ENCODE measurements around the gene BEAN1.
"Not testable (repeated sequence)": the region's sequence is repeated elsewhere in the genome, so short reads cannot be mapped to it uniquely, and the experiment has no call there.

BEAN1 gene

DNA sequence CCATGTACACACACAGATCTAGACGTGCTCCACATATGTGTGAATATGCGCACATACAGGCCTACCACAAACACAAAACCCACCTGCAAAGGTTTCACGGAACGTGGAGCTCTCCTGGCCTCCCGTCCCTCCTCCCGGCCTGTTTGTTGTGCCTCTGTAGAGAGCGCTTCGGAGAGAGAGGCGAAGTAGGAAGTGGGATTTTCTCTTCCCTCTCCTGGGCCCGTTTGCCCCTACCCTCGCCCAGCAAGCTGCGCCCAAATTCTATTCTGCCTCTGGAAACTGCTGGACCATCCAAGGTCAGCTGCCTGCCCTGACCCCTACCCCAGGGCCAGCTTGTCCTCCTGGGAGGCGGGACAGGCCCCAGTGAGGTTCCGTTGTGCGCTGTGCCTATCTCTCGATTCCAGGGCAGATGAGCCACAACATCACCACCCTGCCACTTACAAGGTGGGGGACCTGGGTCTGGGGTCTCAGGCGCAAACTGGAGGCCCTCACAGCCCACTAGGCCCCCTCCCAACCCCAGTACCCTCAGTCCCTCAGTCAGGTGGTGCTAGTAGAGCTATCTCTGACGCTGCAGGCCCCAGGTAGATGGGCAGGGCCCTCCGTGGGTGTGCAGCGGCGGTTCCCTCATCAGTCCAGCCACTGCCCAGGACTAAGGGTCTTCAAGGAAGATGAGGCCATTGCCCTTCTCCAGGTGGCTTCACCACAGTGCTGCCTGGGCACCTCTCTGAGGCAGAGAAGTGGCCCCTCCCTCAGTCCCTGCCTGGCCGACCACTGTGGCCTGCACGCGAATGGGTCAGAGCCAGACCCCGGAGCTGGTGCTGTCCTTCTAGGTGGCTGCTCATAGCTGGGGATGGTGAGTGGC, 54.2 kb downstream of the BEAN1 start:
- FAIRE-seq (no peak), DNase-seq (ENCODE audit: insufficient read length, low spot score) (no peak)

DNA sequence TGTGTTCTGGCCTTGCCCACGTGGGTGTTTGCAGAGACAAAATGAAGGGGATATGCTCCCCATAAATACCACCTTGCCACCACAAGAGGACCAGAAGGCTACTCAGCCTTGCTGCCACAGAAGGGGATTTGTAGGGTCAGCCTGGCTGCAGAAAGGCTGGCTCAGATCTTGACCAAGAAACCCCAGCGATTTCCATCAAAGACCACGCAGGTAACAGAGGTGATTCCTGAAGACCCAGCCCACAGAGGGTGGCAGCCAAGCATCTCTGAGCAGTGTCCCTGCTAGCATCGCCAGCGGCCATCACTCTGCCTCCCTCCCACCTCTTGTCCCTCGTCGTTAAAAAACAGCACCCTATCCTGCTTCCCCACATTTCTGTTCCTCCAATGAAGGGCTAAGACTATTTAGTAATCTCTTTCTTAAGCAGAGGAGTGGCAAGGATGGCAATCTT, 54.9 kb downstream of the BEAN1 start:
- no peak for FAIRE-seq

DNA sequence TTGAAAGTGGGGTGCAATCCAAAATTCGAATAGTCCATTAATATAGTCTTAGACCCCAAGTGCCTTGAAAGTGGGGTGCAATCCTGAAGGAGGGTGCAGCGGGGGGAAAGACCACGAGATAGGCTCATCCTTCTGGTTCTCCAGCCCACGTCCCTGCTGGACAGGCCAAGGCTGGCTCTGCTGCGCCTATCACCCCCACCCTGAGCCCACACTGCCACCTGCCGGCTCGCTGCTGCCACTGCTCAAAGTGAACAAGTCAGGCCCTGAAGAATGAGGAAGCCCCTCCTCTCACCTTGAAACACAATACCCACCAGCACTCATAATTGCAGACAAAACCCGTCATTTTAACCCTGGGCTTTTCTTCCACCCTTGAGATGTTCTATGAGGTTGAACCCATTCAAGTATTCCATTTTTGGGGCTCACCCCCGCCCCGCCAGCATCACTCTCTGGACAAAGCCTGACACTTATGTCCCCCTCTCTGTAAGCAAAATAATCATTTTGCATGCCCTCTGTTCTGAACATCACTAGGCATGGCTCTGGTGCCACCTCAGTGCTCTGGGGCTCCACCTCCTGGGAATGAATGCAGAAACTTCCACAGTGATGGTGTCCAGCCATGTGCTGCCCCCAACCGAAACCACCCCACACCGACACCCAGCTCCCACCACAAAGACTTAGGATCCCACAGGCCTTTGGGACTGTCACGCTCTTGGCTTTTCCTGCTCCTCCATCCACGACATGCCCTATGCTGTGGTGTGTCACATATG, 56.8 kb downstream of the BEAN1 start:
- FAIRE-seq (peak; percentile 96), DNase-seq (ENCODE audit: insufficient read length, low spot score) (peak; percentile 87)

More for the DNA sequence above, 54.9 kb downstream of the BEAN1 start:
- no peak for DNase-seq (ENCODE audit: insufficient read length, low spot score)

DNA sequence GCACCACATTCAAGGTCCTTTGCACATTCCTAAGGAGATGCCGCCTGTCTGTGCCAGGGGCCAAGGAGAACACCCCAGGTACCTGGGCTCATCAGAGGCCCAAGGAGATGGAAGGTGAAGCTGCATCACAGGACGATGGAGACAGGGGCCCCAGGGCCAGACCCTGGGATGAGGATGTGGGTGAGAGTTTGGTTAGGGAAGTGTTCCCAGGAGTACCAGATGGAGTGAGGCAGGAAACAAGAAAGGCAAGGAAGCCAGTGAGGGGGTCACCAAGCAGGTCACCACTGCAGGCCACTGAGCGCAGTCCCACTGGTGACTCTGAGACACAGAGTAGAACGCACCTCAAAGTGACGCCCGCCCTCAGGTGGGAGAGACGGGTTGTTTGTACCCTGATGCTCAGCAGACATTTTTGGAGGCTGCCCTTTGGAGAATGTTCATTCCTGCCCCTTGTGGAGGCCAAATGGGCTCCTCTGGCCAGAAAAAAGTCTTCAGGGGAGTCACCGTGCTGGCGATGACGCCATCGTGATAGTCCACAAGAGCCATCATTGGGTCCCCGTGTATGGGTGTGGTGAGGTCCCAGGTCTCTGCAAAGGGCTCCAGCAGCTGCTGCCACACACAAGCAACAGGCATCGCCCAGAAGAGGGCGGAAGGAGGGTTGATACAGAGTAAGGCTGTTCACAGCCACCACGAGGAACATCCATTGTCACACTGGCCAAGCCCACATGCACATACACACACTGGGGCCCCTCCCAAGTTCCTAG, 57.5 kb downstream of the BEAN1 start:
- DNase-seq (ENCODE audit: insufficient read length, low spot score) (no peak), FAIRE-seq (no peak)

DNA sequence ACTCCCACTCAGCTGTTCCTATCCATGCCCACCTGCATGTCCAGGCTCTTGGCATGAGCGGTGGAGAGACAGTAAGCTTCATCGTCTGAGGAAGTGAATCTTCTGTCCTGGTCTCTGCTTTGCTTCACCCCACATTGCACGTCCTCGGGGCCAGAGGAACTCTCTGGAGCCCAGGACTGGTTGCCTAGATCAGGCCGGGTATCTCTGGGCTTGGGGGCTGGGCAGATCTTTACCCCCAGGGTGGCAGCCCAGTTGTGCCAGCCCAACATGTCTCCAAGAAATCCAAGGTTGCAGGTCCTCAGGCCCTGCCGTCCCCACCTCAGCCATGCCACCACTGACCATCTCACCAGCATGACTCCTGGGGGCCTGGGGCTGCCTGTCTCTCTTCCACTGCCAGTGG, 58.3 kb downstream of the BEAN1 start:
- no peak for DNase-seq (ENCODE audit: insufficient read length, low spot score)
- no peak for FAIRE-seq

DNA sequence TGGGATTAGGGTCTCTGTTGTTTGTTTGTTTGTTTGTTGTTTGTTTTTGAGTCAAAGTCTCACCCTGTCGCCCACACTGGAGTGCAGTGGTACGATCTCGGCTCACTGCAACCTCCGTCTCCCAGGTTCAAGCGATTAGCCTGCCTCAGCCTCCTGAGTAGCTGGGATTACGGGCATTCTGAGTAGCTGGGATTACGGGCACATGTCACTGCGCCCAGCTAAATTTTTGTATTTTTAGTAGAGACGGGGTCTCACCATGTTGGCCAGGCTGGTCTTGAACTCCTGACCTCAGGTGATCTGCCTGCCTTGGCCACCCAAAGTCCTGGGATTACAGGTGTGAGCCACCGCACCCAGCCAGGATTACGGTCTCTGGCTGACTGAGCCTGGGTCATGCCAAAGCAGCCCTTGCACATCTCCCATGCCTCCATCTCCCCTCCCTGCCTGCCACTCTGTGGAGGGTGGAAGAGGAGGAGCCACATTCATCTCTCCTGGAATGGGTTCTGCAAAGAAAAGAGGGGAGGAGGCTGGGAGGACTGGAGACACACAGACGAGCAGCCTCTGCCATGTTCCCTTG, 59.2 kb downstream of the BEAN1 start:
- DNase-seq (ENCODE audit: insufficient read length, low spot score) (no peak), FAIRE-seq (no peak)

DNA sequence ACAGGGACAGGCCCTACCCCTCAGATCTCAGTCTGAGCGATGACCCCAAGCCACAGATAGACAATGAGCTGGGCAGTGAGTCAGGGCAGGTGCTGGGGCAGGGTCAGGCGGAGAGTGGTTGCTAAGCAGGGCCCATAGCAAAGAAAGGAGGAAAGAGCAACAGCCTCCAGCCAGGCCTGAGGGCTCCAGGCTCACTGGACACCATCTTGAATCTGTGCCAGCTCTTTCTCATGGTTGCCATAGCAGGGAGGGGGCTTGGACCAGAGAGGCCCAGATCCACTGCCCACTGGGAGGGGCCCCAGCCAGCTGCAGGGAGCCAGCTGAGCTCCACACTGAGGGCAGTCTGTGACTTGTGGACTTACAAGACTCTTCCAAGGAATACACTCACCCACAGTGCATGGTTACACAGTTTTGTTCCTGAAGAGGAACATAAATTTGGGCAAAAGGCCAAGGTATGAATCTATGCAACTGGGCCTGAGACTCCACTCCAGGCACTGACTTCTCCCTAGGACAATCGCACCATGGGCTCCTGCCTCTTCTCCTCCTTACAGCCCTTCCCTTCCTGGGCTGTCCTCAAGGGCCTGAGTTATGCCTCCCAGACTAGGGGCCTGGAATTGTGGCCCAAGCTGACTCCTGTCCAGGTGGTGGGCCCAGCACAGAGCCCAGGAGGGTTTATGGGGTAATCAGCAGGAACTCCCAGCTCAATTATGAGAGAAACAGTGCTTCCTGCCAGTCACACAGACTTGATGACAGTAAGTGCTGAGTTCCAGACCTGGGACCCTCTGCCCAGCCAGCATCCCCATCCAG, 59.9 kb downstream of the BEAN1 start:
- FAIRE-seq (no peak), DNase-seq (ENCODE audit: insufficient read length, low spot score) (no peak)

DNA sequence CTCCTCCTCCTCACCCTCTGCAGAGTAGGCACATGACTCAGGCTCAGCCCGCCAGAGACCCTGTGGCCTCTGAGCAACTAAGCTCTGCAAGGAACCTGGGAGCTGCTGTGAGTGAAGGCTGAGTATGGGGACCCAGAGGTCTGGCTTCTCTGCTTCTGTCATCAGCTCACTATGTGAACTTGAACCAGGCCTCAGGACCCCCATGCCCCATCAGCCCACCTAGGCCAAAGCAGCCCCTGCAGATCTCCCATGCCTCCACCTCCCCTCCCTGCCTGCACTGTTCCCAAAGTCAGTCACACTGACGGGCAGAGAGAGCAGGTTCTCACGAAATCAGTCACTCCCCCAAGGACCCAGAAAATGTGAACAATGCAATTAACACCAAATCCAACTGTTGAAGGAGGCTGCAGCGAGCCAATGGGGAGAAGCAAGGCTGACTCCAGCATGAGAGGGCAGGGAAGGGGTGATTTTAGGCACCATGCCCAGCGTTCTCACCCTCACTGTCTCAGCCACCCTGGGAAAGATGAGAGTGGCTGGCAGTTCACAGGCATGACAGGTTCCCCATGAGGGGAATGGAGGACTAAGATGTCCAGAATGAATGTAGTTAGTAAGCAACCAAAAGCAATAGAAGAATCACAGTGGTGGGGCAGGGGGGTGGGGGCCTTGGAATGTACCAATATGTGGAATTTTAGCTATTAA, 60.6 kb downstream of the BEAN1 start:
- FAIRE-seq (peak; percentile 74), DNase-seq (ENCODE audit: insufficient read length, low spot score) (no peak)

DNA sequence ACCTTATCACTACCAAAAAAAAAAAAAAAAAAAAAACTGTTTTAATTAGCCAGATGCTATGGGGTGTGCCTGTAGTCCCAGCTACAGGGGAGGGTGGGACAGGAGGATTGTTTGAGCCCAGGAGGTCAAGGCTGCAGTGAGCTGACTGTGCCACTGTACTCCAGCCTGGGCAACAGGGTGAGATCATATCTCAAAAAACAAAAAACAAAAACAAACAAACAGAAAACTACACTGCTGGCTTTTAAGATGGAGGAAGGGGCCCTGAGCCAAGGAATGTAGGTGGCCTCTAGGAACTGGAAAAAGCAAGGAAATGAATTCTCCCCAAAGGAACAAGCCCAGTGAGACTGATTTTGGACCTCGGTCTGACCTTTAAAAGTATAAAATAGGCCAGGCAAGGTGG, 61.4 kb downstream of the BEAN1 start:
- DNase-seq (ENCODE audit: insufficient read length, low spot score) (no peak), FAIRE-seq (no peak)

DNA sequence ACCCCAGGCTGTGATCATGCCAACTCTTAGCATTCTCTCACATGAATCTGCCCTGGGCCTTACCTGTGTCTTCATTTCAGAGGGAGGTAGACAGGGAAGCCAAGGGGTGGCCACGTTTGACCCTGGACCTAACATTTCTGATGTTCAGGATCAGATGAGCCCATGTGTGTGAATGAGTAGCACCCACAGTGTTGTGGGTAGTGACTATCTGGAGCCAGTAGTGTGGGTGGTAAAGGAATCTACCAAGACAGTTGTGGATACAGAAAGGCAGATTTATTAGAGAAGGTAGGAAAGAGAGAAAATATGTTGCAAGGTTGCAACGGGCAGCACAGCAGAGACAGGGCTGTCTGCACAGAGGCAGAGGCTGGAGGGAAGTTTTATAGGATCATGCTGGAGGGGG, 62.3 kb downstream of the BEAN1 start:
- DNase-seq (ENCODE audit: insufficient read length, low spot score) (no peak), FAIRE-seq (no peak)

DNA sequence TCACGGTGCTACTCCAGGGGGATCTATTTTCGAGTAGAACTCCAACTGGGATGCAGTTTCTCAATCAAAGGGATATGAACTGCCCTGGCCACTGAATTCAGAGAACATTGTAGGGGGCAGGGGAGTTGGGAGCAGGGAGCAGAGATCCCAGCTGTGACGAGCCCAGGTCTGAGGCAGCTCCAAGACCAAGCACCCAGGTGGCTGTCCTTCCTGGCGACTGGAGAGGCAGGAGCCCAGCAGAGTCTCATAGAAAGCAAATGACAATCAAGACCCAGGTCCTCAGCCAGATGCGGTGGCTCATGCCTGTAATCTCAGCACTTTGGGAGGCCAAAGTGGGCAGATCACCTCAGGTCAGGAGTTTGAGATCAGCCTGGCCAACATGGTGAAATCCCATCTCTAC, 62.7 kb downstream of the BEAN1 start:
- DNase-seq (ENCODE audit: insufficient read length, low spot score) (no peak), FAIRE-seq (no peak)

DNA sequence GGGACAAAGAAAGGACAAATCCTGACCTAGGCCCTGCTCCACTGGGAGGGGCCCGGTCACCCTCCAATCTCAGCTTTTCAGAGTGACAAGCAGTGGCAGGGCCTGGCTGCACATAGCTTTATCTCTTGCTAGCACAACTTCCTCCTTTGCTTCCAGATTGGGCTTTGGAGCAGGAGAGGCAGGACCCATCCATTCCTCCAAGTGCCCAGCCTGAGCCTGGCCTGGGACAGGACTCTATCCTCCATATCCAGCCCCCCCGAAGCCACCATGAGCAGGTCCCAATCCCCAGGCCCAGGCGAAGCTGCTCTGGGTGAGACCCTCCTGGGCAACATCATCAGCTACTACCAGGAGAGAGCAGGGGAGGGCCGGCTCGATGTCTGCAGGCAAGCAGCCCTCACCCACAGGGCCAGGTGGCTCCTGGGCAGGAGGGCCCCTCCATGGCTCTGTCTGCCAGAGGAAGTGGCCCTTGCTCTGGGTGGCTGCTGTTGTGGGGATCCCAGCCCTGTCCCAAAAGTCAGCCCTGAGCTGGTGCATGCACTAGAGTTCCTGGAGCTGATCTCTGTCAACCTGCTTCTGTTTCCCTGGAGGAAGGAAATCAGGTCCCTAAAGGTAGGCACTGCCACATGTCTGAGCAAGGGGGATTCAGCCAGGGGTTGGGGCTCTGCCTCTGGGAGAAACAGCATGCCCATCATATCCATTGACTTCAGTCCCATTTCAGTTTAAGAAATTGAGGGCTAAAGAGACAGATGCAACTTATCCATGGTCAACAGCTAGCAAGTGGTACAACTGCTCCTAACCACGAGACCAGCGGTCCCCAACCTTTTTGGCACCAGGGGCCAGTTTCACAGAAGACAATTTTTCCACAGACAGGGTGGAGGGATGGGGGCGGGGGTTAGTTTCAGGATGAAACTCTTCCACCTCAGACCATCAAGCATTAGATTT, 64.0 kb downstream of the BEAN1 start:
- FAIRE-seq (no peak), DNase-seq (ENCODE audit: insufficient read length, low spot score) (no peak)

DNA sequence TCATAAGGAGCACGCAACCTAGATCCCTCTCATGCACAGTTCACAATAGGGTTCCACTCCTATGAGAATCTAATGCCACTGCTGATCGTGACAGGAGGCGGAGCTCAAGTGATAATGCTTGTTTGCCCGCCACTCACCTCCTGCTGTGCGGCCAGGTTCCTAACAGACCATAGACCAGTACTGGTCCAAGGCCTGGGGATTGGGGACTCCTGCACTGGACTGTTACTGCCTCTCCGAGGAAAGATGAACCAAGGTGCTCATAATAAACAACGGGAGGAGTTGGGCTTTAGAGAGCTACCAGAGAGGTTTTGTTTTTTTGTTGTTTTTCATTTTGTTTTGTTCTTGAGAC, 64.6 kb downstream of the BEAN1 start:
- DNase-seq (ENCODE audit: insufficient read length, low spot score) (no peak), FAIRE-seq (no peak)

DNA sequence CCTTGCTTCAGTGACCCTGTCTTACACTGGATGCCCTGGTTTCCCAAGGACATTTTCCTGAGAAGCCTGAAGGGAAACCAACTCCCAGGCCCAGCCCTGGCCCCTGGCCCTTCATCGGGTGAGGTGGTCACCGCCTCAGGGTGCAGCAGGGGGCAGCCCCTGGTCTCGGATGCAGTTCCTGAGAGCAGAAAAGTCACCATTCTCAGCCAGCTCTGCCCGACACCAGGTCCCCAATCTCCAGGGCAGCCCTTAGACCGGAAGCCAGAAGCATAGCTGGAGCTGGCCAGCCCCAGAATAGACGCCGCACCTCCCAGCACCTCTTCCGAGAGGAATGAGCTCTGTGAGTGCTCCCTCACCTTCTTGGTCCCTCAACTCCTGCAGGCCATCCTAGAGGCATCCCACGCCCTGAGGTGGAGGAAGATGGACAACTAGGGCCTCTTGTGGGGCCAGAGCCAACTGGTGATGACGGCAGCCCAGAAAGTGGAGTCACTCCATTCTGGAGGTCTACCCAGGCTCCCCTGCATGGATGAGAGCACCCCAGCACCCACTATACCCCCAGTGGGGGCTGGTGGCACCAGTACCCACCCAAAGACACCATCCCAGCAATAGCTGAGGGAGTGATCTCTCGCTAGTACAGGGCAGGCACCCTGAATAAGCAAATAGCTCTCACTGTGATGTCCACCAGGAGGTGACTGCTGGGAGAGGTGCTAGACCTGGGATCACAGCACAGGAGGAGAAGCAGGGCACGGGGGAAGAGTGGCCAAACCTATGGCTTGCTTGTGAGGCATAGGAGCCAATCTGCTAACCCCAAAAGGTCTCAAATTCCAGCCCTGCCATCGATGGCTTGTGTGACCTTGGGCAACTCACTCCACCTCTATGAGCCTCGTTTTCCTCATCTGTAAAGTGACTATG, 66.7 kb downstream of the BEAN1 start:
- DNase-seq (ENCODE audit: insufficient read length, low spot score) (no peak), FAIRE-seq (no peak)

DNA sequence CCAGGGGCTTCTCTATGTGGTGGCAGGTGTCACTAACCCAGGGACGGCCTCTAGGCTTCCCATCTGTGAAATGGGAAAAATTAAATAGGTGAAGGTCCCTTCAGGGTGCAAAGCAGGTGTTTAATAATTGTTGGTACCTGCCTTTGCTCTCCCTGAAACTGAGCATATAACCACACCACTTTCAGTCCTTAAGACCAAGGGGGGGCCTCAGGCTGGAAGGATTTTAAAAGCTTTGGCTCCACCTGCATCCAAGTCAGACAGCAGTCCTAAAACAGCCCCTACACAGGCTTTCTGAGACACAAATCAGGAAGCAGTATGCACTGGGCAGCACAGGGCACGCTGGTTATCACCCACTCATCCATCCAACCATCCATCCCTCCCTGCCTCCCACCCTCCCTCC, 67.8 kb downstream of the BEAN1 start:
- no peak for FAIRE-seq
- DNase-seq (ENCODE audit: insufficient read length, low spot score) = no peak

DNA sequence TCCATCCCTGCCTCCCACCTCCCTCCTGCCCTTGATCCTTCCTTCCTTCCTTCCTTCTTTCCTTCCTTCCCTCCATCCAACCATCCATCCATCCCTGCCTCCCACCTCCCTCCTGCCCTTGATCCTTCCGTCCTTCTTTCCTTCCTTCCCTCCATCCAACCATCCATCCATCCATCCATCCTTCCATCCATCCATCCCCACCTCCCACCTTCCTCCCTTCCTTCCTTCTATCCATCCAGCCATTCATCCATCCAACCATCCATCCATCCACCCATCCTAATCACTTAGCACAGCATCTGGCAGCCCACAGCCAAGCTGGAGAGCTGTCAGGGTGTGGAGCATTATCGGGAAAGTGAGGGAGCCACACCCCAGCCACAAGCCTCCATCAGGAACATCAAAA, 68.3 kb downstream of the BEAN1 start:
- DNase-seq (ENCODE audit: insufficient read length, low spot score) (no peak), FAIRE-seq (peak; percentile 60)

DNA sequence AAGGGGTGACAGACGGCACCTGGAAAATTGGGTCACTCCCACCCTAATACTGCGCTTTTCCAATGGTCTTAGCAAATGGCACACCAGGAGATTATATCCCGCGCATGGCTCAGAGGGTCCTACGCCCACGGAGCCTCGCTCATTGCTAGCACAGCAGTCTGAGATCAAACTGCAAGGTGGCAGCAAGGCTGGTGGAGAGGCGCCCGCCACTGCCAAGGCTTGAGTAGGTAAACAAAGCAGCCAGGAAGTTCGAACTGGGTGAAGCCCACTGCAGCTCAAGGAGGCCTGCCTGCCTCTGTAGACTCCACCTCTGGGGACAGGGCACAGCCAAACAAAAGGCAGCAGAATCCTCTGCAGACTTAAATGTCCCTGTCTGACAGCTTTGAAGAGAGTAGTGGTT, 69.1 kb downstream of the BEAN1 start:
- DNase-seq (ENCODE audit: insufficient read length, low spot score); FAIRE-seq: not testable (repeated sequence)

All from HTR-8/SVneo (cell line).